ENCODE results near the gene ZNF726.
"Not testable (repeated sequence)": the region's sequence is repeated elsewhere in the genome, so short reads cannot be mapped to it uniquely, and the experiment has no call there.

ZNF726 gene

DNA sequence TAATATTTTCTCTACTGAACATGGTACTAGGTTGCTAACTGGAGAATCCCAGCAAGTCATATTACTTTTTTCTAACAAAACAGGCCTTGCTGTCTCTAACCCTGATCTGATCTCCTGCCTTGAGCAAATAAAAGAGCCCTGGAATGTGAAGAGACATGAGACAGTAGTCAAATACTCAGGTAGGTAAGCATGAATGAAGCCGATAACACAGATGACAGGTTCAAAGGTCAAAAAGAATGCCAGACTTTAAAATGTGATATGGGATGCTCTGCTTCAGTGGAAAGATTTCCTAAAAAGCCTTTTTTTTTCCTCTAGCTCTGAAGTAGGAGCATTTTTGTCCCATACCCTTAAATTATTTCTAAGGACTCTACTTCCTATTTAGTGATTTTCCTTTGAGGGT, 28.7 kb downstream of the ZNF726 start:
- TF ChIP-seq, protein P1, sequence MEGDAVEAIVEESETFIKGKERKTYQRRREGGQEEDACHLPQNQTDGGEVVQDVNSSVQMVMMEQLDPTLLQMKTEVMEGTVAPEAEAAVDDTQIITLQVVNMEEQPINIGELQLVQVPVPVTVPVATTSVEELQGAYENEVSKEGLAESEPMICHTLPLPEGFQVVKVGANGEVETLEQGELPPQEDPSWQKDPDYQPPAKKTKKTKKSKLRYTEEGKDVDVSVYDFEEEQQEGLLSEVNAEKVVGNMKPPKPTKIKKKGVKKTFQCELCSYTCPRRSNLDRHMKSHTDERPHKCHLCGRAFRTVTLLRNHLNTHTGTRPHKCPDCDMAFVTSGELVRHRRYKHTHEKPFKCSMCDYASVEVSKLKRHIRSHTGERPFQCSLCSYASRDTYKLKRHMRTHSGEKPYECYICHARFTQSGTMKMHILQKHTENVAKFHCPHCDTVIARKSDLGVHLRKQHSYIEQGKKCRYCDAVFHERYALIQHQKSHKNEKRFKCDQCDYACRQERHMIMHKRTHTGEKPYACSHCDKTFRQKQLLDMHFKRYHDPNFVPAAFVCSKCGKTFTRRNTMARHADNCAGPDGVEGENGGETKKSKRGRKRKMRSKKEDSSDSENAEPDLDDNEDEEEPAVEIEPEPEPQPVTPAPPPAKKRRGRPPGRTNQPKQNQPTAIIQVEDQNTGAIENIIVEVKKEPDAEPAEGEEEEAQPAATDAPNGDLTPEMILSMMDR (IDR thresholded peaks at IDR 0.05; ENCODE audit: insufficient read depth, low read depth, low read length, missing control alignments), result no peak
- H3K4me3 ChIP-seq (ENCODE audit: low read length), result no peak overlapping the region
- no peak for DNase-seq (ENCODE audit: low read depth)

DNA sequence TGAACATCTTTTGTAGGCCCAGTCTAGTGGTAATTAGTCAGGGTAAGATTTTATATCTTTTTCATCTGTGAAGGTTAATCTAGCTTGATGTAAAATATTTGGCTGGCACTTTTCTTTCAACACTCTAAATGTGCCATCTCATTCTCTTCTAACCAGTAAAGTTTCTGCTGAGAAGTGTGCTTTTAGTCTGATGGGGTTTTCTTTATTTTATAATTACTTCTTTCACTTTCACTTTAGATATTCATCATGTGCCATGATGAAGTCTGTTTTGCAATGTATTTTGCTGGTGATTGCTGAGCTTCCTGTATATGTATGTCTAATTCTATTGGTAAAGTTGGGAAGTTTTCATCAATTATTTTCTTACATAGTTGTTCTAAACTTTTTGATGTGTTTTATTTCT, 31.9 kb downstream of the ZNF726 start:
- no peak overlapping the region for H3K4me3 ChIP-seq (ENCODE audit: low read length)

DNA sequence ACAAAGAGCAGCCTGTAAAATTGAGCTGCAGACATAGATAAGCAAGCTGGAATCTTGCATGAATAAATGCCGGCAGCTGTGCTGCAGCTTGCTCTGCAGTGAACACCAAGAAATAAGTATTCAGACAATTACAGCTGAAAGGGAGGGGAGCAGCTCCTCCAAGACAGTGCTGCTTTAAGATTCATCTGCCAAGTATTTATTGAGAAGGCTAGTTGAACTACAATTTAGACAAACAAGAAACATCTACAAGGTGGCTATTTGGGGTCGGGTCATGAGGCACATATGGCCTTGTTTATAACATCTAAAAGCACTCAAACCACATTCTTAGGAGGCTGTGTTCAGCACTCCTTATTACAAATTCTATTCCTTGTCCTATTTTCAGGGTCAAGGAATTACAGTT, 34.9 kb downstream of the ZNF726 start:
- no peak for DNase-seq (ENCODE audit: low read depth)
- TF ChIP-seq, protein P1 (IDR thresholded peaks at IDR 0.05; ENCODE audit: insufficient read depth, low read depth, low read length, missing control alignments), result no peak
- H3K4me3 ChIP-seq (ENCODE audit: low read length), result no peak overlapping the region

More for the DNA sequence above, 31.9 kb downstream of the ZNF726 start:
- no peak for DNase-seq (ENCODE audit: low read depth)
- TF ChIP-seq, protein P1 (IDR thresholded peaks at IDR 0.05; ENCODE audit: insufficient read depth, low read depth, low read length, missing control alignments), result no peak

DNA sequence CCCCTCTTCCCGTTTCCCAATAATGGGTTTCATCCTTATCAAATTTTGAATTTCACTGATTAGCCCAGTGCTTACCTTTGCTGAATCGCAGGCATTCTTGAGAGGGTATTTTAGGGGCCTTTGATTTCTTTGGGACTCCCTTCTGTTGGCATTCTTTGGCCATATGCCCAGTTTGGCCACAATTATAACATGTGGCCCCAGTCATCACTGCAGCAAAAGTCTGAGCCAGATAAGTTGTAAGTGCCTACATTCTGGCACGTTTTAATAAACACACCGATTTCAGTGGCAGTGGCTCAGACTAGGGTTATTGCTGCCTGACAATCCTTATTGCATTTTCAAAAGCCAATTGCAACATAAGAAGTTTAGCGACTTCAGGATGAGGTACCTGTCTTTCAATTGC, 41.4 kb downstream of the ZNF726 start:
- no peak for DNase-seq (ENCODE audit: low read depth)
- TF ChIP-seq, protein P1 (IDR thresholded peaks at IDR 0.05; ENCODE audit: insufficient read depth, low read depth, low read length, missing control alignments), result no peak
- no peak overlapping the region for H3K4me3 ChIP-seq (ENCODE audit: low read length)

DNA sequence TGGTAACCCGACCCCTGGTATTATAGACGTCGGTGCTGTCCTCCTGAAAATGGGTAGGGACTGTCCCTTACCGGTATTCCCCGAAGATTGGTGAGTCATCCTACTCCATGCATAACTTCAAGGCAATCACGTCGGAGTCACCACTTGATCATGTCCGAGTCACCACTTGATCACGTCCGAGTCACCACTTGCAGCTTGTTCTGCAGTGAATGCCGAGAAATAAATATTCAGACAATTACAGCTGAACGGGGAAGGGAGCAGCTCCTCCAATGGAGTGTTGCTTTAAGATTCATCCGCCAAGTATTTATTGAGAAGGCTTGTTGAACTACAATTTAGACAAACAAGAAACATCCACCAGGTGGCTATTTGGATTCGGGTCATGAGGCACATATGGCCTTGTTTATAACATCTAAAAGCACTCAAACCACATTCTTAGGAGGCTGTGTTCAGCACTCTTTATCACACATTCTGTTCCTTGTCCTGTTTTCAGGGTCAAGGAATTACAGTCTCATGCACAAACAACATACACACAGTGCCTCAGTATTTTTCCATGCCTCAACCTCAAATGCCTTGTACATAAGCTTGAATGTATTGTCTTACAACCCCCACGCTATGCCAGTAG, 43.1 kb downstream of the ZNF726 start:
- TF ChIP-seq, protein P1 (IDR thresholded peaks at IDR 0.05; ENCODE audit: insufficient read depth, low read depth, low read length, missing control alignments), result no peak
- peak; percentile 89 for DNase-seq (ENCODE audit: low read depth)
- no peak overlapping the region for H3K4me3 ChIP-seq (ENCODE audit: low read length)

DNA sequence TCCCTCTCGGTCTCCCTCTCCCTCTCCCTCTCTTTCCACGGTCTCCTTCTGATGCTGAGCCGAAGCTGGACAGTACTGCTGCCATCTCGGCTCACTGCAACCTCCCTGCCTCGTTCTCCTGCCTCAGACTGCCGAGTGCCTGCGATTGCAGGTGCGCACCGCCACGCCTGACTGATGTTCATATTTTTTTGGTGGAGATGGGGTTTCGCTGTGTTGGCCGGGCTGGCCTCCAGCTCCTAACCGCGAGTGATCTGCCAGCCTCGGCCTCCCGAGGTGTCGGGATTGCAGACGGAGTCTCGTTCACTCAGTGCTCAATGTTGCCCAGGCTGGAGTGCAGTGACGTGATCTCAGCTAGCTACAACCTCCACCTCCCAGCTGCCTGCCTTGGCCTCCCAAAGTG, 48.7 kb downstream of the ZNF726 start:
- DNase-seq (ENCODE audit: low read depth); H3K4me3 ChIP-seq (ENCODE audit: low read length): not testable (repeated sequence)

DNA sequence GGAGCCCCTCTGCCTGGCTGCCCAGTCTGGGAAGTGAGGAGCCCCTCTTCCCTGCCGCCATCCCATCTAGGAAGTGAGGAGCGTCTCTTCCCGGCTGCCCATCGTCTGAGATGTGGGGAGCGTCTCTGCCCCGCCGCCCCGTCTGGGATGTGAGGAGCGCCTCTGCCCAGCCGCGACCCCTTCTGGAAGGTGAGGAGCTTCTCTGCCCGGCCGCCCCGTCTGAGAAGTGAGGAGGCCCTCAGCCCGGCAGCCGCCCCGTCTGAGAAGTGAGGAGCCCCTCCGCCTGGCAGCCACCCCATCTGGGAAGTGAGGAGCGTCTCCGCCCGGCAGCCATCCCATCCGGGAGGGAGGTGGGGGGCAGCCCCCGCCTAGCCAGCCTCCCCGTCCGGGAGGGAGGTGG, 49.2 kb downstream of the ZNF726 start:
- not testable (repeated sequence) for H3K4me3 ChIP-seq (ENCODE audit: low read length); DNase-seq (ENCODE audit: low read depth)

DNA sequence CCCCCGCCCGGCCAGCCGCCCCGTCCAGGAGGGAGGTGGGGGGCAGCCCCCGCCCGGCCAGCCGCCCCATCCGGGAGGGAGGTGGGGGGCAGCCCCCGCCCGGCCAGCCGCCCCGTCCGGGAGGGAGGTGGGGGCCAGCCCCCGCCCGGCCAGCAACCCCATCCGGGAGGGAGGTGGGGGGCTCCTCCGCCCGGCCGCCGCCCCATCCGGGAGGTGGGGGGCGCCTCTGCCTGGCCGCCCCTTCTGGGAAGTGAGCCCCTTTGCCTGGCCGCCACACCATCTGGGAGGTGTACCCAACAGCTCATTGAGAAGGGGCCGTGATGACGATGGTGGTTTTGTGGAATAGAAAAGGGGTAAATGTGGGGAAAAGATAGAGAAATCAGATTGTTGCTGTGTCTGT, 49.6 kb downstream of the ZNF726 start:
- not testable (repeated sequence) for DNase-seq (ENCODE audit: low read depth); H3K4me3 ChIP-seq (ENCODE audit: low read length)

DNA sequence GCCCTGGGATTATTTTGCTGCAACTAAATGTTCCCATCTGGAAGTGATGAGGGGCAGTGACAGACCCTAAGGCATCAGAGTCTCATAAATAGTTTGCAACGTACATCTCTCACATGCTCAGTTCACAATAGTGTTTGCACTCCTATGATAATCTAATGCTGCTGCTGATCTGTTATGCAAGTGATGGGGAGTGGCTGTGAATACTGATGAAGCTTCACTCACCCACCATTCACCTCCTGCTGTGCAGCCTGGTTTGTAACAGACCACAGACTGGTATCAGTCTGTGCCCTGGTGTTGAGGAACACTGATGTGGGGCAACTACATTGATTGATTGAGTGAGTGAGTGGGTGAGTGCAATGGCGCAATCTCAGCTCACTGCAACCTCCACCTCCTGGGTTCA, 54.9 kb downstream of the ZNF726 start:
- no peak overlapping the region for H3K4me3 ChIP-seq (ENCODE audit: low read length)
- TF ChIP-seq, protein P1 (IDR thresholded peaks at IDR 0.05; ENCODE audit: insufficient read depth, low read depth, low read length, missing control alignments), result no peak
- no peak for DNase-seq (ENCODE audit: low read depth)
